Measurements from ENCODE around the gene LARP4B. TPM values are rescaled to one million over a fixed set of nuclear protein-coding genes. Genes with fewer than 3 reads are reported as not detected.

LARP4B gene
- total and polyA plus RNA-seq, 2 of the 13 experiments (the other 11 are each of a cell fraction or from before 2014, with no cell fraction given) = 19.5 to 30.2 TPM

DNA sequence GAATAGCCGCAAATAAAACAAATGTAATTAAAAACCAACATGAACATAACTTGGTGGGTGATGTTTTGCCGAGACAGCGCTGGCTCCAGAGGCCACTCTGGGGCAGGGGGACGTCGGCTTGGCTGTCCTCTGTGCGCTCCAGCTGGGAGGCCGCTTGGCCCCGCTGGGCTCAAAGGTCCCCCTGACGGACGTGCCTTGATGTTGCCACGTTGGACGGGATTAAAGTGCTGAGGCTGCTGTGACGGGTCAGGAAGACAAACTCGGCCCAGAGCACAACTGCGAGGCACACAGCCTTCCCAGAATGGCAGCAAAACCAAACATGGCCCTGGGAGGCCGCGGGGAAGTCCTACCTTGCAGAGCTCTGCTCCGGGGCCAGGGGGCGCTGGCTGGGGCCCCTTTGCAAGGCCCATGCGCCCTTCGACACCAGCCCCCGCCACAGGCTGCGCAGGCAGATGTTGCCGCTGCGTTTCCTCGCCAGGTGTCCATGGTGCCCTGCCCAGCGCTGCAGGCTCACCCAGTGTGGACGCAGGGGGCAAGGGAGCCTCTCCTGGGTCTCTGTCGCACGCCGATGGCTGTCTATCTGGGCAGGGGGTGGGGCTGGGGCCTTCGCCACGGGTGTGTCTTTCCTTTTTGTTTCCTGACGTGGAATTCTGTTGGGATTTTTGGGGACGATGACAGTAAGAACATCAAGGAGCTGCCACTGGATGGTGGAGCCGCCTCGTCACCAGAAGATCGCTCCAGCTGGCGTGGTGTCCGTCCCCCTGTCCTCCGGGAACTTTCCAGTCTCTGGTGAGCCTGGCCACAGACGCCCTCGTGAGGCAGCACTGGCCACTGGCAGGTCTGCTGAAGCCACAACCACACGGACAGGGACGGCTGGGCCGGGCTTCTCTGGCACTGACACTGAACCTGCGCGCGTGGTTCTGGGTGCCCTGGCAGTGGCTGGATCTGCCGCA, 142.4 kb downstream of the LARP4B start (continued):
- TF ChIP-seq, protein P1, sequence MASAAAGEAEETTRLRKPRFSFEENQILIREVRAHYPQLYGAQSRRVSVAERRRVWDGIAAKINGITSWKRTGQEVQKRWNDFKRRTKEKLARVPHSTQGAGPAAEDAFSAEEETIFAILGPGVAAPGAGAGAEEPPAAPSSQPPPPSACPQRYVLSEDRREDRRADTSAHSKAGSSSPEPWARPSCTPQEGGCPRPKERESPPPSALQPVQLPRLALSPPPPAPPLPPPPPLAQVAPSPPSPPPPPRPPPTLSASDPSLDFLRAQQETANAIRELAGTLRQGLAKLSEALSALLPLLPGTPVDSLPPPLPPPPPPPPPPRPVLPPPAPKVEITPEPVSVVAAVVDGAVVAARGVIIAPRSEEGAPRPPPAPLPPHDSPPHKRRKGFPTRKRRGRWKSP (CRISPR knock-in tag; IDR thresholded peaks at IDR 0.05) = no peak
- TF ChIP-seq ZNF644 (CRISPR knock-in tag; IDR thresholded peaks at IDR 0.05; ENCODE audit: low read depth) (no peak), ZNF275 (CRISPR knock-in tag; IDR thresholded peaks at IDR 0.05; ENCODE audit: borderline replicate concordance) (no peak), ZNF292 (CRISPR knock-in tag; IDR thresholded peaks at IDR 0.05; ENCODE audit: borderline replicate concordance, low read depth) (peak; percentile 85), NFATC3 (CRISPR knock-in tag; IDR thresholded peaks at IDR 0.05) (no peak), ZNF800 (CRISPR knock-in tag; IDR thresholded peaks at IDR 0.05) (peak; percentile 87; the same call in 1 of the 2 replicates), AHDC1 (CRISPR knock-in tag; IDR thresholded peaks at IDR 0.05; ENCODE audit: borderline replicate concordance) (no peak; the same call in 1 of the 2 replicates), ZFP37 (CRISPR knock-in tag; IDR thresholded peaks at IDR 0.05; ENCODE audit: borderline replicate concordance) (no peak)
- TF ChIP-seq, protein P2, sequence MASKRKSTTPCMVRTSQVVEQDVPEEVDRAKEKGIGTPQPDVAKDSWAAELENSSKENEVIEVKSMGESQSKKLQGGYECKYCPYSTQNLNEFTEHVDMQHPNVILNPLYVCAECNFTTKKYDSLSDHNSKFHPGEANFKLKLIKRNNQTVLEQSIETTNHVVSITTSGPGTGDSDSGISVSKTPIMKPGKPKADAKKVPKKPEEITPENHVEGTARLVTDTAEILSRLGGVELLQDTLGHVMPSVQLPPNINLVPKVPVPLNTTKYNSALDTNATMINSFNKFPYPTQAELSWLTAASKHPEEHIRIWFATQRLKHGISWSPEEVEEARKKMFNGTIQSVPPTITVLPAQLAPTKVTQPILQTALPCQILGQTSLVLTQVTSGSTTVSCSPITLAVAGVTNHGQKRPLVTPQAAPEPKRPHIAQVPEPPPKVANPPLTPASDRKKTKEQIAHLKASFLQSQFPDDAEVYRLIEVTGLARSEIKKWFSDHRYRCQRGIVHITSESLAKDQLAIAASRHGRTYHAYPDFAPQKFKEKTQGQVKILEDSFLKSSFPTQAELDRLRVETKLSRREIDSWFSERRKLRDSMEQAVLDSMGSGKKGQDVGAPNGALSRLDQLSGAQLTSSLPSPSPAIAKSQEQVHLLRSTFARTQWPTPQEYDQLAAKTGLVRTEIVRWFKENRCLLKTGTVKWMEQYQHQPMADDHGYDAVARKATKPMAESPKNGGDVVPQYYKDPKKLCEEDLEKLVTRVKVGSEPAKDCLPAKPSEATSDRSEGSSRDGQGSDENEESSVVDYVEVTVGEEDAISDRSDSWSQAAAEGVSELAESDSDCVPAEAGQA (IDR thresholded peaks at IDR 0.05; ENCODE audit: low read depth) = 0 out of 2 replicates have a peak, but pooled peaks have one; percentile 49
- TF ChIP-seq, protein P2 (CRISPR knock-in tag; IDR thresholded peaks at IDR 0.05; ENCODE audit: borderline replicate concordance) = no peak
